ENCODE data around the gene CCDC158.

CCDC158 gene

GRCh38 chr4:76306882-76307659 is 113.9 kb downstream of the CCDC158 start:
- H3K27me3 ChIP-seq (ENCODE audit: insufficient read depth, low read length), result no peaks in the 10 kb centered on the region
- no peak overlapping the region for H2AFZ ChIP-seq (ENCODE audit: low read length)
- TF ChIP-seq CTCF (IDR thresholded peaks at IDR 0.05; ENCODE audit: low read length), result no peak
- TF ChIP-seq EZH2 (IDR thresholded peaks at IDR 0.05; ENCODE audit: borderline replicate concordance, low read length), result no peak
- H3K9ac ChIP-seq (ENCODE audit: low read length), result no peak overlapping the region
- no peaks in the 10 kb centered on the region for H4K20me1 ChIP-seq (ENCODE audit: insufficient read depth, low read length)
- H3K36me3 ChIP-seq (ENCODE audit: insufficient read depth, low read length), result no peaks in the 10 kb centered on the region
- no peaks in the 10 kb centered on the region for H3K9me3 ChIP-seq (ENCODE audit: low read length)
- no peak overlapping the region for H3K4me2 ChIP-seq (ENCODE audit: low read length)
- no peak overlapping the region for H3K27ac ChIP-seq (ENCODE audit: low read depth, low read length, poor library complexity, severe bottlenecking)
- no peaks in the 10 kb centered on the region for H3K9me2 ChIP-seq (ENCODE audit: low read depth, low read length)
- H3F3A ChIP-seq (ENCODE audit: insufficient read depth, low read length), result no peaks in the 10 kb centered on the region
- H3K79me2 ChIP-seq (ENCODE audit: insufficient read depth, low read length), result no peaks in the 10 kb centered on the region
- no peaks in the 10 kb centered on the region for H3K4me1 ChIP-seq (ENCODE audit: insufficient read depth, low read length, severe bottlenecking)
- H3K4me3 ChIP-seq (ENCODE audit: low read depth, low read length, poor library complexity, severe bottlenecking), result no peak overlapping the region

DNA sequence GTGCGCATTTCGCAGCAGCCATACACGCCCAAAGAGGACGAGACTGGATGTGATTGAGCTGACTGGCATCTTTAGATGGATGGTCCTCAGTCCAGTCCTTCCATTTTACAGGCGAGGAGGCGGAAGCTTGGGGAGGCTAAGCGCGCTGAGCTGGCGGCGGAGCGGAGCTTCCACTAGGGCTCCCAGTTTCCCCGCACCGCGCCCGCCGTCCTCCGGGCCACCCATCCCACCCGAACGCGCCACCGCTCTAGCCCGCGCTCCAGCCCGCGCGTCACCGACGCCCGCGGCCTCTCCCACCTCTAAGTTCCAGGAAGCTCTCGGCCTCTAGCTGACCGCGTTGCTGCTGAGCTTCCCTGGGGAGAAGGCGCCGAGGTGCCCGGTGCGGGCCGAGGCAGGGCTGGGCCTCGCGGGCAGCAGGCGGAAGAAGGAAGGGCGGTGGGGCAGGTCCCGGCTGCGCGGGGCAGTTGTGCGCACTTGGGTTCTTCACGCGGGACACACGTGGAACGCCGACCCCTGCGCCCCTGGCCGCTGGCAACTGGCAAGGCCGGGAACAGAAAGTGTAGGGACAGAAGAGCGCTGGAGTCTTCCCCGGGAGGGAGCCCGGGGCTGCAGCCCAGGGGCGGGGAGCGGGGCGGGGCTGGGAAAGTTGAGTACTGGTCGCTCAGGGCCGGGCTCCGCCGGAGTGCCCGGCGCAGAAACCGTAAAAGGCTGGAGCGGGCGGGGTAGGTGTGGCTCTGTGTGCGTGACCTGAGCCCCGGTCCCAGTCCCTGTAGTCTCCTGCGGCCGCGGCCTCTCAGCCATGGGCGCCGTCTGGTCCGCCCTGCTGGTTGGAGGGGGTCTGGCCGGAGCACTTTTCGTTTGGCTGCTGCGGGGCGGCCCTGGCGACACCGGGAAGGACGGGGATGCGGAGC is 114.7 kb downstream of the CCDC158 start, which contains the start of gene STBD1:
STBD1 (plus strand) TSS at position 763 of the 911 bp plus-strand sequence; CDS start at position 800, 37 bp downstream.
- H3K9me2 ChIP-seq (ENCODE audit: low read depth, low read length), result no peaks in the 10 kb centered on the region
- no peaks in the 10 kb centered on the region for H3K27me3 ChIP-seq (ENCODE audit: insufficient read depth, low read length)
- no peaks in the 10 kb centered on the region for H3K36me3 ChIP-seq (ENCODE audit: insufficient read depth, low read length)
- H3K9me3 ChIP-seq (ENCODE audit: low read length), result no peaks in the 10 kb centered on the region
- no peaks in the 10 kb centered on the region for H3F3A ChIP-seq (ENCODE audit: insufficient read depth, low read length)
- H3K4me2 ChIP-seq (ENCODE audit: low read length), result no peak within 1 kb of the TSS
- H3K4me1 ChIP-seq (ENCODE audit: insufficient read depth, low read length, severe bottlenecking), result no peaks in the 10 kb centered on the region
- H4K20me1 ChIP-seq (ENCODE audit: insufficient read depth, low read length), result no peaks in the 10 kb centered on the region
- H3K9ac ChIP-seq (ENCODE audit: low read length), result no peak within 1 kb of the TSS
- no peak within 1 kb of the TSS for H3K27ac ChIP-seq (ENCODE audit: low read depth, low read length, poor library complexity, severe bottlenecking)
- H2AFZ ChIP-seq (ENCODE audit: low read length), result no peak within 1 kb of the TSS
- no peak within 1 kb of the TSS for H3K4me3 ChIP-seq (ENCODE audit: low read depth, low read length, poor library complexity, severe bottlenecking)
- TF ChIP-seq CTCF (IDR thresholded peaks at IDR 0.05; ENCODE audit: low read length), result no peak
- TF ChIP-seq EZH2 (IDR thresholded peaks at IDR 0.05; ENCODE audit: borderline replicate concordance, low read length), result no peak
- no peaks in the 10 kb centered on the region for H3K79me2 ChIP-seq (ENCODE audit: insufficient read depth, low read length)

DNA sequence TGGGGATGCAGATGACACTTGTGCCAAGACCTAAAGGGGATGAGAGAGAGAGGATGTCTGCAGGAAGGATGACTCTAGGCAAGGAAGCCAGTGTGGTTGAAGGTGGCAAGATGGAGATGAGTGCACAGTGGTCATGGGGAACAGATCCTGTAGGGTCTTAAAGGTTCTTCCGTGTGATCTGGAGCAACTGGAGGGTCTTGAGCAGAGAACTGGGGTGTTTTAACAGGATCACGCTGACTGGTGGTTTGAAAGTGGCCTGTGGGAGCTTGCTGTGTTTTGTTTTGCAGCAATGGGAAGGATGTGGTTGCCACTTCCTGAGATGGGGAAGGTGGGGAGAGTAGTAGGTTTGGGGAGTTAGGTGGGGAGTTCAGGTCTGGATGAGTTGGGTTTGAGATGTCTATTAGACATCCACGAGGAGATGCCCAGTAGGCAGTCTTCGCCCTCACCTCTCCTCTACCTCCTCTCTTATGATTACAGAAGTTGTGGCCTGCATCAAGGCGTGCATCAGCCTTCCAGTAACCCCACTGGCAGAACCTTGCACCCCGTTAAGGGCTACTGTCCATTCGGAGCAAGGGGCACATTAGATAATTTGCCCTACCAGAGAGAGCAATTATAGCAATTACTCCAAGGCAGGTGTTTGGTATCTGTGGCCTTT is 115.8 kb downstream of the CCDC158 start:
- no peaks in the 10 kb centered on the region for H3K27me3 ChIP-seq (ENCODE audit: insufficient read depth, low read length)
- H3K9ac ChIP-seq (ENCODE audit: low read length), result no peak overlapping the region
- no peaks in the 10 kb centered on the region for H3F3A ChIP-seq (ENCODE audit: insufficient read depth, low read length)
- H3K9me2 ChIP-seq (ENCODE audit: low read depth, low read length), result no peaks in the 10 kb centered on the region
- no peak overlapping the region for H3K4me2 ChIP-seq (ENCODE audit: low read length)
- H2AFZ ChIP-seq (ENCODE audit: low read length), result no peak overlapping the region
- no peaks in the 10 kb centered on the region for H3K4me1 ChIP-seq (ENCODE audit: insufficient read depth, low read length, severe bottlenecking)
- no peak overlapping the region for H3K27ac ChIP-seq (ENCODE audit: low read depth, low read length, poor library complexity, severe bottlenecking)
- no peaks in the 10 kb centered on the region for H3K36me3 ChIP-seq (ENCODE audit: insufficient read depth, low read length)
- no peaks in the 10 kb centered on the region for H4K20me1 ChIP-seq (ENCODE audit: insufficient read depth, low read length)
- H3K9me3 ChIP-seq (ENCODE audit: low read length), result no peaks in the 10 kb centered on the region
- H3K79me2 ChIP-seq (ENCODE audit: insufficient read depth, low read length), result no peaks in the 10 kb centered on the region
- TF ChIP-seq EZH2 (IDR thresholded peaks at IDR 0.05; ENCODE audit: borderline replicate concordance, low read length) (no peak), CTCF (IDR thresholded peaks at IDR 0.05; ENCODE audit: low read length) (no peak)
- no peak overlapping the region for H3K4me3 ChIP-seq (ENCODE audit: low read depth, low read length, poor library complexity, severe bottlenecking)
